Natural killer cell treated with Interleukin-12 subunit alpha and Interleukin-12 subunit beta and Interleukin-15 and Interleukin-18, amount 100 ng/mL, for 72 hours (primary cell): ENCODE data around the gene LARGE1. TPM values are rescaled to one million over a fixed set of nuclear protein-coding genes. Genes with fewer than 3 reads are reported as not detected.

Source experiments
- ATAC-seq, 2 donors: fragments of 150-1000 bp; cut with Tn5 transposase in 1 of 2; sonication (Bioruptor Pico), chemical (Tn5 transposase) in 1 of 2; 2 replicates each; pipeline ENCODE4 v1.10.0; 2021
- DNase-seq: peaks from one replicate; pipeline ENCODE4 v3.0.0; 2022; ENCODE audit warnings: low spot score
- H3K27ac Mint-ChIP-seq, 2 donors: 1 replicate in 1 of 2; 2 replicates in 1 of 2; pipeline ENCODE4 v1.8.0; 2022; ENCODE audit warnings: mixed read lengths in 2 of 2, mild to moderate bottlenecking in 1 of 2, moderate library complexity in 1 of 2
- H3K27me3 Mint-ChIP-seq, 2 donors: 1 replicate in 1 of 2; 2 replicates in 1 of 2; pipeline ENCODE4 v1.8.0; 2022; ENCODE audit warnings: mixed read lengths in 2 of 2
- H3K36me3 Mint-ChIP-seq: one replicate; pipeline ENCODE4 v1.8.0; 2022; ENCODE audit warnings: mixed read lengths
- H3K4me1 Mint-ChIP-seq, 2 donors: 1 replicate in 1 of 2; 2 replicates in 1 of 2; pipeline ENCODE4 v1.8.0; 2022; ENCODE audit warnings: low read depth in 2 of 2, mixed read lengths in 2 of 2, mild to moderate bottlenecking in 1 of 2
- H3K4me3 Mint-ChIP-seq: one replicate; pipeline ENCODE4 v1.8.0; 2022; ENCODE audit warnings: mixed read lengths
- H3K9me3 Mint-ChIP-seq: 2 replicates; pipeline ENCODE4 v1.8.0; 2022; ENCODE audit warnings: mixed read lengths
- total RNA-seq, 2 donors: library from RNA; stranded (reverse); gene quantifications; one replicate each; pipeline ENCODE4 v1.2.3, GENCODE V29; 2022

LARGE1 gene
- total RNA-seq, 2 donors from 2014 or later: 6.9 to 9.0 TPM

- Mint-ChIP-seq H3K27me3 (no peaks in the 10 kb centered on the region), H3K36me3 (no peaks in the 10 kb centered on the region), H3K4me3 (no peak overlapping the region), H3K4me1 (no peaks in the 10 kb centered on the region), H3K9me3 (no peaks in the 10 kb centered on the region), H3K27ac (no peak overlapping the region)
- ATAC-seq: no peak
- DNase-seq: no peak
These were observed 648.7 kb downstream of the LARGE1 start for GRCh38 chr22:33271390-33272161.

- Mint-ChIP-seq H3K4me3 (no peak overlapping the region), H3K27ac (no peak overlapping the region), H3K4me1 (no peaks in the 10 kb centered on the region), H3K36me3 (no peaks in the 10 kb centered on the region), H3K9me3 (no peaks in the 10 kb centered on the region), H3K27me3 (no peaks in the 10 kb centered on the region)
- ATAC-seq (no peak), DNase-seq (no peak)
These were observed 649.7 kb downstream of the LARGE1 start for GRCh38 chr22:33270596-33270995.

- ATAC-seq (no peak), DNase-seq (no peak)
- H3K27ac Mint-ChIP-seq: no peak overlapping the region
- no peaks in the 10 kb centered on the region for H3K36me3 Mint-ChIP-seq
- no peaks in the 10 kb centered on the region for H3K4me1 Mint-ChIP-seq
- H3K27me3 Mint-ChIP-seq: peaks cover 10 to 18% of the 10 kb centered on the region in 2 donors
- H3K4me3 Mint-ChIP-seq: no peak overlapping the region
- no peaks in the 10 kb centered on the region for H3K9me3 Mint-ChIP-seq
These were observed 658.6 kb downstream of the LARGE1 start for GRCh38 chr22:33261699-33262098.

- Mint-ChIP-seq H3K27me3 (peaks cover 10 to 18% of the 10 kb centered on the region in 2 donors), H3K27ac (no peak overlapping the region), H3K9me3 (no peaks in the 10 kb centered on the region), H3K4me3 (no peak overlapping the region), H3K36me3 (no peaks in the 10 kb centered on the region), H3K4me1 (no peaks in the 10 kb centered on the region)
- ATAC-seq (no peak), DNase-seq (no peak)
These were observed 659.8 kb downstream of the LARGE1 start for GRCh38 chr22:33260498-33260897.

GRCh38 chr22:33255791-33256190 lies 664.5 kb downstream of the LARGE1 start:
- ATAC-seq (no peak), DNase-seq (no peak)
- peaks cover 10 to 36% of the 10 kb centered on the region in 2 donors for H3K27me3 Mint-ChIP-seq
- no peaks in the 10 kb centered on the region for H3K9me3 Mint-ChIP-seq
- no peaks in the 10 kb centered on the region for H3K36me3 Mint-ChIP-seq
- H3K4me1 Mint-ChIP-seq: no peaks in the 10 kb centered on the region
- H3K27ac Mint-ChIP-seq: no peak overlapping the region
- no peak overlapping the region for H3K4me3 Mint-ChIP-seq

GRCh38 chr22:33248948-33249347 lies 671.3 kb downstream of the LARGE1 start:
- no peak overlapping the region for H3K4me3 Mint-ChIP-seq
- DNase-seq (no peak), ATAC-seq (no peak)
- H3K27ac Mint-ChIP-seq: no peak overlapping the region
- no peaks in the 10 kb centered on the region for H3K4me1 Mint-ChIP-seq
- H3K36me3 Mint-ChIP-seq: no peaks in the 10 kb centered on the region
- H3K9me3 Mint-ChIP-seq: no peaks in the 10 kb centered on the region
- H3K27me3 Mint-ChIP-seq: peaks cover 3 to 31% of the 10 kb centered on the region in 2 donors

GRCh38 chr22:33247758-33248157 lies 672.5 kb downstream of the LARGE1 start:
- no peak overlapping the region for H3K27ac Mint-ChIP-seq
- no peaks in the 10 kb centered on the region for H3K36me3 Mint-ChIP-seq
- ATAC-seq: no peak
- no peak overlapping the region for H3K4me3 Mint-ChIP-seq
- H3K4me1 Mint-ChIP-seq: no peaks in the 10 kb centered on the region
- DNase-seq: no peak
- H3K9me3 Mint-ChIP-seq: no peaks in the 10 kb centered on the region
- peaks cover 3 to 30% of the 10 kb centered on the region in 2 donors for H3K27me3 Mint-ChIP-seq

- Mint-ChIP-seq H3K4me1 (no peaks in the 10 kb centered on the region), H3K27ac (no peak overlapping the region), H3K36me3 (no peaks in the 10 kb centered on the region), H3K9me3 (no peaks in the 10 kb centered on the region), H3K27me3 (peaks cover 13 to 23% of the 10 kb centered on the region in 2 donors), H3K4me3 (no peak overlapping the region)
- no peak for ATAC-seq
- no peak for DNase-seq
These were observed 678.2 kb downstream of the LARGE1 start for GRCh38 chr22:33242078-33242477.

- Mint-ChIP-seq H3K9me3 (no peaks in the 10 kb centered on the region), H3K27me3 (peaks cover 11 to 30% of the 10 kb centered on the region in 2 donors), H3K27ac (no peak overlapping the region), H3K36me3 (no peaks in the 10 kb centered on the region), H3K4me3 (no peak overlapping the region), H3K4me1 (no peaks in the 10 kb centered on the region)
- ATAC-seq: no peak
- no peak for DNase-seq
These were observed 679.3 kb downstream of the LARGE1 start for GRCh38 chr22:33240888-33241475.

GRCh38 chr22:33232071-33232470 lies 688.2 kb downstream of the LARGE1 start:
- Mint-ChIP-seq H3K4me3 (no peak overlapping the region), H3K27ac (no peak overlapping the region), H3K9me3 (peaks cover 10% of the 10 kb centered on the region), H3K27me3 (peaks cover 0 to 16% of the 10 kb centered on the region in 2 donors), H3K4me1 (no peaks in the 10 kb centered on the region), H3K36me3 (peaks cover 20% of the 10 kb centered on the region)
- ATAC-seq: no peak
- no peak for DNase-seq

GRCh38 chr22:33227791-33228190 lies 692.5 kb downstream of the LARGE1 start:
- Mint-ChIP-seq H3K4me3 (no peak overlapping the region), H3K4me1 (no peaks in the 10 kb centered on the region), H3K27me3 (peaks cover 0 to 5% of the 10 kb centered on the region in 2 donors), H3K27ac (no peak overlapping the region), H3K36me3 (peaks cover 20% of the 10 kb centered on the region), H3K9me3 (peaks cover 10% of the 10 kb centered on the region)
- ATAC-seq (no peak), DNase-seq (no peak)

- Mint-ChIP-seq H3K36me3 (peaks cover 15% of the 10 kb centered on the region), H3K27ac (no peak overlapping the region), H3K27me3 (peaks cover 2 to 5% of the 10 kb centered on the region in 2 donors), H3K4me1 (no peaks in the 10 kb centered on the region), H3K9me3 (peaks cover 8% of the 10 kb centered on the region), H3K4me3 (no peak overlapping the region)
- DNase-seq (no peak), ATAC-seq (no peak)
These were observed 695.4 kb downstream of the LARGE1 start for GRCh38 chr22:33224841-33225240.
